ACC112 (cell line): ENCODE measurements around the gene RCN1.

Experiments used
- H2AFZ ChIP-seq: fragments of 200-600 bp; sonication (generic); one replicate; pipeline ENCODE4 v1.6.0; 2017; ENCODE audit warnings: antibody characterized with exemption, low read length; ENCODE audit not compliant: unreplicated experiment
- H3K27ac ChIP-seq: fragments of 200-600 bp; sonication (generic); 2 replicates; pipeline ENCODE4 v1.5.1; 2014; ENCODE audit warnings: low read depth, mild to moderate bottlenecking, antibody characterized with exemption, low read length, moderate library complexity
- H3K27me3 ChIP-seq: fragments of 200-600 bp; sonication (generic); 2 replicates; pipeline ENCODE4 v1.6.1; 2014; ENCODE audit warnings: mild to moderate bottlenecking, antibody characterized with exemption, low read length, moderate library complexity, mixed read lengths; ENCODE audit not compliant: insufficient read depth
- H3K36me3 ChIP-seq: fragments of 200-600 bp; sonication (generic); 2 replicates; pipeline ENCODE4 v1.6.1; 2016; ENCODE audit warnings: mild to moderate bottlenecking, antibody characterized with exemption, low read length, moderate library complexity, mixed read lengths; ENCODE audit not compliant: insufficient read depth
- H3K4me1 ChIP-seq: fragments of 200-600 bp; sonication (generic); one replicate; pipeline ENCODE4 v1.6.1; 2016; ENCODE audit warnings: low read length, mixed read lengths; ENCODE audit not compliant: insufficient read depth, unreplicated experiment, control insufficient read depth
- H3K4me3 ChIP-seq: fragments of 200-600 bp; sonication (generic); 2 replicates; pipeline ENCODE4 v1.5.1; 2014; ENCODE audit warnings: mild to moderate bottlenecking, low read depth, low read length
- H3K79me2 ChIP-seq: fragments of 200-600 bp; sonication (generic); one replicate; pipeline ENCODE4 v1.6.0; 2016; ENCODE audit warnings: low read length; ENCODE audit not compliant: control insufficient read depth, unreplicated experiment, insufficient read depth

The RCN1 gene

GRCh38 chr11:32137263-32137662 lies 46.4 kb downstream of the RCN1 start:
- H3K27ac ChIP-seq, result peak overlapping the region; percentile 96
- peaks cover 15% of the 10 kb centered on the region for H3K4me1 ChIP-seq
- peak overlapping the region; percentile 20 for H2AFZ ChIP-seq
- no peaks in the 10 kb centered on the region for H3K36me3 ChIP-seq
- no peaks in the 10 kb centered on the region for H3K79me2 ChIP-seq
- no peak overlapping the region; the same call in 1 of the 2 replicates for H3K4me3 ChIP-seq
- H3K27me3 ChIP-seq, result no peaks in the 10 kb centered on the region

- H3K4me1 ChIP-seq, result peaks cover 15% of the 10 kb centered on the region
- H3K27me3 ChIP-seq, result no peaks in the 10 kb centered on the region
- H3K4me3 ChIP-seq, result no peak overlapping the region; the same call in 1 of the 2 replicates
- peak overlapping the region; percentile 96 for H3K27ac ChIP-seq
- H3K36me3 ChIP-seq, result no peaks in the 10 kb centered on the region
- H2AFZ ChIP-seq, result peak overlapping the region; percentile 20
- H3K79me2 ChIP-seq, result no peaks in the 10 kb centered on the region
Observed at GRCh38 chr11:32137869-32138268, 47.0 kb downstream of the RCN1 start.

- Histone ChIP-seq H3K4me3 (no peak overlapping the region), H3K36me3 (no peaks in the 10 kb centered on the region), H3K27me3 (no peaks in the 10 kb centered on the region), H3K79me2 (no peaks in the 10 kb centered on the region), H2AFZ (no peak overlapping the region), H3K27ac (no peak overlapping the region), H3K4me1 (peaks cover 15% of the 10 kb centered on the region)
Observed at GRCh38 chr11:32138902-32139301, 48.0 kb downstream of the RCN1 start.

GRCh38 chr11:32139896-32140520 lies 49.1 kb downstream of the RCN1 start:
- H3K36me3 ChIP-seq, result no peaks in the 10 kb centered on the region
- H2AFZ ChIP-seq, result no peak overlapping the region
- H3K79me2 ChIP-seq, result no peaks in the 10 kb centered on the region
- no peak overlapping the region for H3K27ac ChIP-seq
- no peaks in the 10 kb centered on the region for H3K27me3 ChIP-seq
- H3K4me1 ChIP-seq, result peaks cover 15% of the 10 kb centered on the region
- no peak overlapping the region for H3K4me3 ChIP-seq

GRCh38 chr11:32141745-32142546 lies 51.1 kb downstream of the RCN1 start:
- no peaks in the 10 kb centered on the region for H3K79me2 ChIP-seq

GRCh38 chr11:32143378-32143777 lies 52.5 kb downstream of the RCN1 start:
- H3K4me1 ChIP-seq, result no peaks in the 10 kb centered on the region
- no peaks in the 10 kb centered on the region for H3K27me3 ChIP-seq
- no peak overlapping the region for H2AFZ ChIP-seq
- H3K36me3 ChIP-seq, result no peaks in the 10 kb centered on the region
- no peak overlapping the region for H3K27ac ChIP-seq
- H3K4me3 ChIP-seq, result no peak overlapping the region
- H3K79me2 ChIP-seq, result no peaks in the 10 kb centered on the region

More at GRCh38 chr11:32141745-32142546, 51.1 kb downstream of the RCN1 start:
- Histone ChIP-seq H3K36me3 (no peaks in the 10 kb centered on the region), H3K4me3 (no peak overlapping the region), H3K4me1 (peaks cover 9% of the 10 kb centered on the region), H3K27me3 (no peaks in the 10 kb centered on the region), H3K27ac (no peak overlapping the region), H2AFZ (no peak overlapping the region)

- Histone ChIP-seq H3K4me3 (no peak overlapping the region), H3K27me3 (no peaks in the 10 kb centered on the region), H2AFZ (no peak overlapping the region), H3K27ac (no peak overlapping the region), H3K4me1 (peaks cover 7% of the 10 kb centered on the region), H3K36me3 (no peaks in the 10 kb centered on the region), H3K79me2 (no peaks in the 10 kb centered on the region)
Observed at GRCh38 chr11:32145282-32145681, 54.4 kb downstream of the RCN1 start.

- peaks cover 7% of the 10 kb centered on the region for H3K4me1 ChIP-seq
- no peaks in the 10 kb centered on the region for H3K36me3 ChIP-seq
- H3K27me3 ChIP-seq, result no peaks in the 10 kb centered on the region
- no peak overlapping the region for H3K27ac ChIP-seq
- H3K79me2 ChIP-seq, result no peaks in the 10 kb centered on the region
- H3K4me3 ChIP-seq, result no peak overlapping the region
- H2AFZ ChIP-seq, result no peak overlapping the region
Observed at GRCh38 chr11:32148895-32149294, 58.0 kb downstream of the RCN1 start.

- H3K36me3 ChIP-seq, result no peaks in the 10 kb centered on the region
- H3K4me3 ChIP-seq, result no peak overlapping the region
- H3K27me3 ChIP-seq, result no peaks in the 10 kb centered on the region
- H2AFZ ChIP-seq, result no peak overlapping the region
- peaks cover 7% of the 10 kb centered on the region for H3K4me1 ChIP-seq
- no peaks in the 10 kb centered on the region for H3K79me2 ChIP-seq
- H3K27ac ChIP-seq, result no peak overlapping the region
Observed at GRCh38 chr11:32149748-32150147, 58.9 kb downstream of the RCN1 start.

GRCh38 chr11:32151027-32151426 lies 60.2 kb downstream of the RCN1 start:
- H3K4me3 ChIP-seq, result no peak overlapping the region
- H3K79me2 ChIP-seq, result no peaks in the 10 kb centered on the region
- H3K27ac ChIP-seq, result no peak overlapping the region
- no peak overlapping the region for H2AFZ ChIP-seq
- H3K4me1 ChIP-seq, result peaks cover 7% of the 10 kb centered on the region
- H3K36me3 ChIP-seq, result no peaks in the 10 kb centered on the region
- no peaks in the 10 kb centered on the region for H3K27me3 ChIP-seq

- no peak overlapping the region for H3K27ac ChIP-seq
Observed at GRCh38 chr11:32152216-32152615, 61.3 kb downstream of the RCN1 start.

More at GRCh38 chr11:32152216-32152615, 61.3 kb downstream of the RCN1 start:
- Histone ChIP-seq H2AFZ (no peak overlapping the region), H3K4me3 (no peak overlapping the region), H3K27me3 (peaks cover 4% of the 10 kb centered on the region; the same call in 1 of the 2 replicates), H3K4me1 (peaks cover 7% of the 10 kb centered on the region), H3K79me2 (no peaks in the 10 kb centered on the region), H3K36me3 (no peaks in the 10 kb centered on the region)
